ENCODE data around the gene CACNA1A. TPM values are rescaled to one million over a fixed set of nuclear protein-coding genes. Genes with fewer than 3 reads are reported as not detected.

Gene CACNA1A
- total RNA-seq, 2 experiments from 2014 or later, result 0.25 to 0.35 TPM

- POLR2A ChIA-PET, result no interaction called here
- no peaks in the 10 kb centered on the region for H3K9me3 Mint-ChIP-seq (ENCODE audit: low read depth)
- H3K4me3 Mint-ChIP-seq, result no peak overlapping the region
- no peak for DNase-seq
- CTCF ChIA-PET, result interaction anchor here (0.6 to 1.0 kb wide), 4 partner anchors 89 to 423 kb away, joined by 3 to 4 read pairs (median 4); no protein-coding TSS in a partner anchor
- intact Hi-C loops (cut with DNase I, micrococcal nuclease), result no loop called here
- ATAC-seq, result no peak
- no peaks in the 10 kb centered on the region for H3K4me1 Mint-ChIP-seq
- H3K27ac Mint-ChIP-seq, result no peak overlapping the region
- peaks cover 2% of the 10 kb centered on the region for H3K27me3 Mint-ChIP-seq
- no peaks in the 10 kb centered on the region for H3K36me3 Mint-ChIP-seq (ENCODE audit: low read depth)
These were observed 222.4 kb downstream of the CACNA1A start for GRCh38 chr19:13283871-13284270.

- H3K9me3 Mint-ChIP-seq (ENCODE audit: low read depth), result no peaks in the 10 kb centered on the region
- ChIA-PET POLR2A (no interaction called here), CTCF (no interaction called here)
- DNase-seq, result no peak
- peaks cover 2% of the 10 kb centered on the region for H3K27me3 Mint-ChIP-seq
- no peak for ATAC-seq
- H3K27ac Mint-ChIP-seq, result no peak overlapping the region
- H3K4me3 Mint-ChIP-seq, result no peak overlapping the region
- intact Hi-C loops (cut with DNase I, micrococcal nuclease), result no loop called here
- H3K36me3 Mint-ChIP-seq (ENCODE audit: low read depth), result no peaks in the 10 kb centered on the region
- peaks cover 6% of the 10 kb centered on the region for H3K4me1 Mint-ChIP-seq
These were observed 223.7 kb downstream of the CACNA1A start for GRCh38 chr19:13282486-13283065.

DNA sequence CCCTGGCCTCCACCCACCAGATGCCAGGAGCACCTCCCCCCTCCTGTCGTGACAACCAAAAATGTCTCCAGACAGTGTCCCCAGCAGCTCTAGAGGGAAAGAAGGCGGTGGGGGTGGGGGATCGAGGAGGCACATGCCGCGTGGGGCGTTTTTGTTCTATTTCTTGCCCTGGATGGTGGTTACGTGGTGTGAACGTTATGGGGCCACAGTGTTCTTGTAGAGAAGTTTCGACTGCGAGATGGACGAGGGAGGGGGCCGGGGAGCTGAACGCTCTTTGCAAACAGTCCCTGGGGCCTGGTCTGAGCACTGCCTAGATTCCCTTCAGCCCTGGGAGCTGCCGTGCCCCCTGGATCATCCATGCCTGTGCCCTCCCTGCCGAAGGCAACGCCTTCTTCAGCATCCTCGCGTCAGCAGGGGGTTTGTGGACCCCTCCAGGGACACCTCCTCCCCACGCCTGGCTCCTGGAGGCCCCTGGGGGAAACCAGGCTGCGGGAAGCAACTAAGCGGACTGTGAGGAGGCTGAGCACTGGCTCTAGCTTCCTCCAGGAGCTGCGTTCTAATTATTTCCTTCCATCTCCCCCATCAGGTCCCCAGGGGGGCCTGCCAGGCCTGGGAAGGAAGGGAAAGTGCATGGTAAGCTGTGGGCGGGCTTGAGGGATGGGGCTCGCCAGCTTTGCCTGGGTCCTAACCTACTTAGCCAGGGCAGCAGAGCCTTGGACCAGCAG, 224.6 kb downstream of the CACNA1A start:
- CTCF ChIA-PET, result interaction anchor here (0.6 to 0.9 kb wide), 2 partner anchors 148 to 293 kb away, joined by 6 read pairs; no protein-coding TSS in a partner anchor
- Mint-ChIP-seq H3K36me3 (ENCODE audit: low read depth) (no peaks in the 10 kb centered on the region), H3K27me3 (peaks cover 2% of the 10 kb centered on the region), H3K9me3 (ENCODE audit: low read depth) (no peaks in the 10 kb centered on the region), H3K4me1 (peaks cover 13% of the 10 kb centered on the region), H3K27ac (no peak overlapping the region), H3K4me3 (no peak overlapping the region)
- ATAC-seq, result no peak
- POLR2A ChIA-PET, result no interaction called here
- DNase-seq, result no peak
- intact Hi-C loops (cut with DNase I, micrococcal nuclease), result no loop called here

GRCh38 chr19:13277104-13277809, 229.0 kb downstream of the CACNA1A start:
- no peaks in the 10 kb centered on the region for H3K27me3 Mint-ChIP-seq
- peak overlapping the region; percentile 86 for H3K27ac Mint-ChIP-seq
- intact Hi-C loops (cut with DNase I, micrococcal nuclease), result loop anchor here (1.0 to 5.0 kb wide), 7 partner anchors 58 to 585 kb away; no protein-coding TSS in a partner anchor
- ChIA-PET POLR2A (no interaction called here), CTCF (interaction anchor here (0.7 to 3.8 kb wide), 30 partner anchors 9 to 1877 kb away, joined by 3 to 33 read pairs (median 4); no protein-coding TSS in a partner anchor)
- DNase-seq, result peak; percentile 76
- no peak overlapping the region for H3K4me3 Mint-ChIP-seq
- H3K4me1 Mint-ChIP-seq, result peaks cover 13% of the 10 kb centered on the region
- ATAC-seq, result peak; percentile 96
- H3K36me3 Mint-ChIP-seq (ENCODE audit: low read depth), result no peaks in the 10 kb centered on the region
- no peaks in the 10 kb centered on the region for H3K9me3 Mint-ChIP-seq (ENCODE audit: low read depth)

GRCh38 chr19:13275016-13275722, 231.1 kb downstream of the CACNA1A start:
- ChIA-PET CTCF (interaction anchor here (0.5 to 1.0 kb wide), 4 partner anchors 12 to 1112 kb away, joined by 3 read pairs; partner anchors contain the start of gene ZNF136), POLR2A (no interaction called here)
- Mint-ChIP-seq H3K4me1 (peaks cover 13% of the 10 kb centered on the region), H3K36me3 (ENCODE audit: low read depth) (no peaks in the 10 kb centered on the region), H3K27ac (no peak overlapping the region), H3K4me3 (no peak overlapping the region), H3K27me3 (no peaks in the 10 kb centered on the region), H3K9me3 (ENCODE audit: low read depth) (no peaks in the 10 kb centered on the region)
- ATAC-seq, result no peak
- intact Hi-C loops (cut with DNase I, micrococcal nuclease), result loop anchor here (5.0 kb wide), 3 partner anchors 252 to 587 kb away; no protein-coding TSS in a partner anchor
- no peak for DNase-seq

- no peaks in the 10 kb centered on the region for H3K27me3 Mint-ChIP-seq
- CTCF ChIA-PET, result interaction anchor here (1.0 to 2.0 kb wide), 3 partner anchors 10 to 320 kb away, joined by 3 to 5 read pairs (median 3); no protein-coding TSS in a partner anchor
- H3K36me3 Mint-ChIP-seq (ENCODE audit: low read depth), result no peaks in the 10 kb centered on the region
- H3K4me1 Mint-ChIP-seq, result no peaks in the 10 kb centered on the region
- DNase-seq, result no peak
- no peak for ATAC-seq
- H3K27ac Mint-ChIP-seq, result no peak overlapping the region
- intact Hi-C loops (cut with DNase I, micrococcal nuclease), result no loop called here
- POLR2A ChIA-PET, result no interaction called here
- no peaks in the 10 kb centered on the region for H3K9me3 Mint-ChIP-seq (ENCODE audit: low read depth)
- H3K4me3 Mint-ChIP-seq, result no peak overlapping the region
These were observed 235.7 kb downstream of the CACNA1A start for GRCh38 chr19:13270514-13271105.

DNA sequence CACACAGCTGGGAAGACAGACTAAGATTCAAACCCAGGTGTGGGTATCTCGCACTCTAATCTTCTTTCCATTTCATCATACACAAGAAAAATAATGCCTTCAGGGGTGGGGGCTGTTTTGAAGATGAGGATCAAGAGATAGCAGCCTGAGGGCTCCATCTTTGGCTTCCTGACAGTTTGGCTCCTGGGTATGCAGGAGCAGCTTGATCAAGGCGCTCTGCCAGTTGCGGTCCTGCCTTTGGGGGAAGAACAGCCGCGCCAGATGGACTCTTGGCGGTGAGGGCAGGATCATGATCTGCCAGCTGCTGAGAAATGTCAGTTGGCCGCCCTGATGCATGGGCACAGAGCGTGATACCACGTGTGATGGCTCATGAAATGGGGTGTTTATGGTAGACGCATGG, 236.9 kb downstream of the CACNA1A start:
- ChIA-PET CTCF (interaction anchor here (1.2 to 2.4 kb wide), 2 partner anchors 9 to 75 kb away, joined by 3 to 11 read pairs; no protein-coding TSS in a partner anchor), POLR2A (no interaction called here)
- Mint-ChIP-seq H3K27ac (no peak overlapping the region), H3K4me1 (no peaks in the 10 kb centered on the region), H3K9me3 (ENCODE audit: low read depth) (no peaks in the 10 kb centered on the region), H3K27me3 (peaks cover 3% of the 10 kb centered on the region), H3K4me3 (no peak overlapping the region), H3K36me3 (ENCODE audit: low read depth) (no peaks in the 10 kb centered on the region)
- DNase-seq (no peak), ATAC-seq (no peak)
- intact Hi-C loops (cut with DNase I, micrococcal nuclease), result no loop called here

GRCh38 chr19:13267889-13268288, 238.4 kb downstream of the CACNA1A start:
- no peak overlapping the region for H3K27ac Mint-ChIP-seq

DNA sequence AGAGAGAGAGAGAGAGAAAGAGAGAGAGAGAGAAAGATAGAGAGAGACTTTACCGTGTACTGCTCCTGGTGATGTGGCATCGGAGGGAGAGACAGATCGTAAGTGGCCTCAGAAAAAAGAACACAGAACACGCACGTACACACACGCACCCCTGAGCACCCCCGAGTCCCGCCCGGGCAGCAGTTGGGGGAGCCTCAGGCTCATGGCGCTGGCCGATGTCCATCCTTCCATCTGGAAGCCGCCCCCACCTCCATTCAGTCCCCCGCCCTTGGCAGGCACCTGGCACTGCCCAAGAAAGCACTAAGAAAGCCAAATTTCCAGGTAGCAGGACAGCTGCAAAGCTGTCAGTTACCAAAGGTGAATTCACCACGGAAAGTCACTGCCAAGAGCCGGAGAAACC, 239.1 kb downstream of the CACNA1A start:
- POLR2A ChIA-PET, result no interaction called here
- DNase-seq, result no peak
- H3K27ac Mint-ChIP-seq, result no peak overlapping the region
- no peak overlapping the region for H3K4me3 Mint-ChIP-seq
- intact Hi-C loops (cut with DNase I, micrococcal nuclease), result no loop called here
- CTCF ChIA-PET, result interaction anchor here (0.7 to 2.4 kb wide), 4 partner anchors 11 to 72 kb away, joined by 3 to 11 read pairs (median 3); no protein-coding TSS in a partner anchor
- peaks cover 2% of the 10 kb centered on the region for H3K4me1 Mint-ChIP-seq
- H3K9me3 Mint-ChIP-seq (ENCODE audit: low read depth), result no peaks in the 10 kb centered on the region
- H3K36me3 Mint-ChIP-seq (ENCODE audit: low read depth), result no peaks in the 10 kb centered on the region
- H3K27me3 Mint-ChIP-seq, result peaks cover 5% of the 10 kb centered on the region
- no peak for ATAC-seq

More at GRCh38 chr19:13267889-13268288, 238.4 kb downstream of the CACNA1A start:
- peaks cover 5% of the 10 kb centered on the region for H3K27me3 Mint-ChIP-seq
- H3K36me3 Mint-ChIP-seq (ENCODE audit: low read depth), result no peaks in the 10 kb centered on the region
- no peak for ATAC-seq
- ChIA-PET POLR2A (no interaction called here), CTCF (interaction anchor here (0.6 to 2.4 kb wide), 5 partner anchors 10 to 70 kb away, joined by 3 to 11 read pairs (median 3); no protein-coding TSS in a partner anchor)
- H3K4me3 Mint-ChIP-seq, result no peak overlapping the region
- no peak for DNase-seq
- no peaks in the 10 kb centered on the region for H3K9me3 Mint-ChIP-seq (ENCODE audit: low read depth)
- intact Hi-C loops (cut with DNase I, micrococcal nuclease), result no loop called here
- no peaks in the 10 kb centered on the region for H3K4me1 Mint-ChIP-seq

GRCh38 chr19:13262450-13262849, 243.8 kb downstream of the CACNA1A start:
- H3K4me1 Mint-ChIP-seq, result peaks cover 14% of the 10 kb centered on the region
- intact Hi-C loops (cut with DNase I, micrococcal nuclease), result loop anchor here (1.0 to 5.0 kb wide), 7 partner anchors 50 to 285 kb away; partner anchors contain the start of genes NACC1 (in 2 of the 2), TRMT1 (in 2 of the 2), IER2 (in 1 of the 2) and LYL1 (in 1 of the 2)
- ATAC-seq, result peak; percentile 40
- peaks cover 17% of the 10 kb centered on the region for H3K27me3 Mint-ChIP-seq
- no peaks in the 10 kb centered on the region for H3K36me3 Mint-ChIP-seq (ENCODE audit: low read depth)
- CTCF ChIA-PET, result interaction anchor here (0.5 to 1.9 kb wide), 16 partner anchors 11 to 327 kb away, joined by 3 to 22 read pairs (median 4); no protein-coding TSS in a partner anchor
- no peaks in the 10 kb centered on the region for H3K9me3 Mint-ChIP-seq (ENCODE audit: low read depth)
- no peak overlapping the region for H3K27ac Mint-ChIP-seq
- no peak overlapping the region for H3K4me3 Mint-ChIP-seq
- POLR2A ChIA-PET, result interaction anchor here (0.6 kb wide), 1 partner anchor 256 kb away, joined by 4 read pairs; no protein-coding TSS in a partner anchor
- DNase-seq, result no peak

Measured in activated CD4-positive, alpha-beta T cell treated with anti-CD3 and anti-CD28 coated beads for 36 hours (primary cell).